Left colon (tissue), 2 donors: ENCODE measurements around the gene NTRK1. TPM values are rescaled to one million over a fixed set of nuclear protein-coding genes. Genes with fewer than 3 reads are reported as not detected.

Experiments used
- ATAC-seq: fragments of 200-7000 bp; cut with Tn5 transposase; one replicate; pipeline ENCODE4 v1.9.1; 2020; ENCODE audit warnings: mild to moderate bottlenecking, moderate library complexity
- DNase-seq, 2 donors: peaks; one replicate each; pipeline ENCODE4 v3.0.0-alpha.2; 2020
- intact Hi-C, 2 donors: fragments of 100-400 bp; cut with DNase I in 1 of 2; cut with micrococcal nuclease in 1 of 2; formaldehyde crosslinking; loops; one replicate each; pipeline versions ENCODE4 v1.11.2 to v1.14.0; 2022; cut with DNase I, micrococcal nuclease
- total RNA-seq, 2 donors: library from RNA; stranded (reverse); fragmentation: NEBNext Ultra II Directional; extraction: Animal tissue kit (Norgen Biotek cat#: 25700); gene quantifications; one replicate each; pipeline ENCODE4 v1.2.1, GENCODE V29; 2021
- donor health status: DM: no; HTN: no; CAD: no.
- donor health status: DM: yes; HTN: yes; CAD: no.

The NTRK1 gene
- total RNA-seq, 2 donors from 2014 or later: 0.95 TPM; not detected in 1

GRCh38 chr1:156901966-156902915, 41.6 kb downstream of the NTRK1 start:
- DNase-seq: no peak
- intact Hi-C loops: no loop called here
- no peak for ATAC-seq

DNA sequence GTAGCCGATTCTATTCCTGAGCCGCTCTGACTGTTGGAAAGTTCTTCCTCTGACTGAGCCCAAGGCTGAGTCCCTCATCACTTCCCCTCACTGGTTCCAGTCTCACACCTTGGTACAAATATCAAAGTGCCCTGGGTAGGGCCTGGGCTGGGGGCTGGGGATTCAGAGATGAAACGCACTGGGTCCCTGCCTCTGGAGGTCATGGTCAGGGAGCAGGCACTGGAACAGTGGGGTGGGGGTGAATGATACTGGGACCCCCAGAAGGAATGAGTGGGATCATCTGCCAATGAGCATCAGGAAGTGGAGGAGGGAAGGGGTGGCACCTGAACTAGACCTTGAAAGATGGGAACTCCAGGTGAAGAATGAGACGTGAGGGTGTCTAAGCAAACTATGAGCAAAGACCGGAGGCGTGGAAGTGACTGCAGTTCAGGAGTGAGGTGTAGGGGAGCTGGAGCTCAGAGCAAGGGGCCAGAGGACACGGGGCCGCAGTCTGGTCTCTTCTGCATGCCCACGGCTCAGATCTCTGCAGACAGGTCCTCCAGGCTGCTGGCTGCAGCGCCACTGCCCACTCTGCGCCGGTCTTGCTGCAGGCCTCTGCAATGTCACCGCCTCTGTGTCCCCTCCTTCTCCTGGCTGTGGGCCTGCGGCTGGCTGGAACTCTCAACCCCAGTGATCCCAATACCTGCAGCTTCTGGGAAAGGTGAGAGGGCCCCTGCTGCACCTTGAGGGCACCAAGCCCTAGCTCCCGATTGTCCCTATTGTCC, 42.8 kb downstream of the NTRK1 start:
- intact Hi-C loops: no loop called here
- DNase-seq: no peak

GRCh38 chr1:156904187-156904959, 43.7 kb downstream of the NTRK1 start:
- DNase-seq (no peak), ATAC-seq (no peak)
- intact Hi-C loops: no loop called here

More for the DNA sequence above, 42.8 kb downstream of the NTRK1 start:
- ATAC-seq: no peak

- intact Hi-C loops: no loop called here
- no peak for ATAC-seq
- DNase-seq: no peak
Observed at GRCh38 chr1:156905176-156905575, 44.5 kb downstream of the NTRK1 start.

DNA sequence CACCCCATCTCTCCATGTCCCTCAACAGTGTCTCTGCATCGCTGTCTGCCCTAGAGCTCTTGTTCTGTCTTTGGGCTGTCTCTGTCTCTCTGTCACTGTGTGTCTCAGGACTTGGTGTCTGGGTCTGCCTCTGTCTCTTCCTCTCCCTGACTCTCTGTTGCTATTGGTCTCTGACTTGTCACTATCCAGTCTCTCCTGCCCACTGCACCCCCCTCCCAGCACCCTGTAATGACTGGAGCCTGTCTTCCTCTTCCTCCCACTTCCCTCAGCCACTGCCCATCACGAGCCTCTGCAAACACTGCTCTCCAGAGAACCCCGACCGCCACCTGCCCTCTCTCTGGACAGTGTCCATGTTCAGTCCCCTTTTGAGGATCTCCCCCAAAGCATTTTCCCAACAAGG, 45.0 kb downstream of the NTRK1 start:
- DNase-seq: no peak
- intact Hi-C loops: no loop called here
- no peak for ATAC-seq

DNA sequence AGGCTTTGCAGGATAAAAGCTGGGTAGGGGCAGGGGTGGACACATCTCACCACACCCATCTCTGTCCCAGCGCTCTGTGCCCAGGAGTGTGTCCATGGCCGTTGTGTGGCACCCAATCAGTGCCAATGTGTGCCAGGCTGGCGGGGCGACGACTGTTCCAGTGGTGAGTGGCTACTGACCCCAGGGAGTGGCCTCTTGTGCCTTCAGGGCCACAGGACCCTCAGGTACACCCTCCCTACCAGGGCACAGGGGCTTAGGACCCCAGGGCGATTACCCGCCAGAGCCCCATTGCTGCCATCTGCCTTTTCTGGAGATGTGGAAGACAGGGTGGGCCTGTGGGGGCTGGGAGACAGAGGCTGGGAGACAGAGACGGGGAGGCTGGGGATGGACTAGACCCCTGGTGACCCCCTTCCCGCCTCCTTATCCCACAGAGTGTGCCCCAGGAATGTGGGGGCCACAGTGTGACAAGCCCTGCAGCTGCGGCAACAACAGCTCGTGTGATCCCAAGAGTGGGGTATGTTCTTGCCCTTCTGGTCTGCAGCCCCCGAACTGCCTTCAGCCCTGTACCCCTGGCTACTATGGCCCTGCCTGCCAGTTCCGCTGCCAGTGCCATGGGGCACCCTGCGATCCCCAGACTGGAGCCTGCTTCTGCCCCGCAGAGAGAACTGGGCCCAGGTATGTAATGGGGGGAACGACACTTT, 45.7 kb downstream of the NTRK1 start:
- DNase-seq (no peak), ATAC-seq (no peak)
- intact Hi-C loops: no loop called here

- peak; percentile 32 for ATAC-seq
- no peak for DNase-seq
- intact Hi-C loops: no loop called here
Observed at GRCh38 chr1:156908541-156908940, 47.9 kb downstream of the NTRK1 start.

DNA sequence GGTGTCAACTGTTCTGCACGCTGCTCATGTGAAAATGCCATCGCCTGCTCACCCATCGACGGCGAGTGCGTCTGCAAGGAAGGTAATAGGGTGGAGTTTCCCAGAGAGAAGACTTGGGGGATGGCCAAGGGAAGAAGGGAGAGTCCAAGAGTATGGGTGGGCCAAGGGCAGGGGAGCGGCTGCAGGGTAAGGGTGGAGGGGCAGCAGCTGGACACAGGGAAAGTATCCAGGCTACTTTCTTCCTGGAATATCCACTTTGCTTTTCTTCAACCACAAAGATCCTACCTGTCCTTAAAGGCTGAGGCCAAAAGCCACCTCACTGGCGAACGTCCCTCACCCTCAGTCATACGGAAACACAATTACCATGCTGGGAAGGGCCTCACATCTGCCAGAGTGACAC, 48.3 kb downstream of the NTRK1 start:
- DNase-seq: no peak
- intact Hi-C loops: no loop called here
- ATAC-seq: no peak

- intact Hi-C loops: no loop called here
- DNase-seq: no peak
- no peak for ATAC-seq
Observed at GRCh38 chr1:156909671-156910070, 49.0 kb downstream of the NTRK1 start.

- DNase-seq: peak in 1 of 2 donors; percentile 61
- ATAC-seq: peak; percentile 56
- intact Hi-C loops: no loop called here
Observed at GRCh38 chr1:156910309-156910782, 49.7 kb downstream of the NTRK1 start.

GRCh38 chr1:156911577-156912298, 51.1 kb downstream of the NTRK1 start:
- ATAC-seq (no peak), DNase-seq (no peak)
- intact Hi-C loops: no loop called here

- ATAC-seq: no peak
- no peak for DNase-seq
- intact Hi-C loops: no loop called here
Observed at GRCh38 chr1:156912310-156912709, 51.6 kb downstream of the NTRK1 start.

- no peak for DNase-seq
- no peak for ATAC-seq
- intact Hi-C loops: no loop called here
Observed at GRCh38 chr1:156912861-156913808, 52.5 kb downstream of the NTRK1 start.

GRCh38 chr1:156913809-156914387, 53.2 kb downstream of the NTRK1 start:
- intact Hi-C loops: no loop called here
- DNase-seq: no peak
- ATAC-seq: no peak

GRCh38 chr1:156914440-156914856, 53.8 kb downstream of the NTRK1 start:
- ATAC-seq: no peak
- no peak for DNase-seq
- intact Hi-C loops: no loop called here

- intact Hi-C loops: no loop called here
- ATAC-seq (peak; percentile 97), DNase-seq (peak; percentile 42 to 81)
Observed at GRCh38 chr1:156920233-156921052, 59.8 kb downstream of the NTRK1 start, which contains the start of gene LRRC71. LRRC71 (plus strand) TSS chr1:156920632; CDS start chr1:156920804, 172 bp downstream.
